HAP-1 (cell line): Measurements from ENCODE around the gene USP2.

ENCODE experiments used
- DNase-seq, 2 experiments: peaks; one replicate each; pipeline ENCODE4 v3.0.0-alpha.2; 2016 to 2020; ENCODE audit warnings: low spot score in 2 of 2
- H3K27me3 ChIP-seq: fragments of 250-450 bp; sonication (Bioruptor Pico); 2 replicates; pipeline ENCODE4 v1.5.1; 2020; ENCODE audit warnings: low read depth, mild to moderate bottlenecking, moderate library complexity
- H3K36me3 ChIP-seq: fragments of 250-450 bp; sonication (Bioruptor Pico); replicated peaks from 2 replicates; pipeline ENCODE4 v1.5.1; 2020; ENCODE audit warnings: mild to moderate bottlenecking
- H3K4me1 ChIP-seq: fragments of 250-450 bp; sonication (Bioruptor Pico); 2 replicates; pipeline ENCODE4 v1.5.1; 2020; ENCODE audit warnings: mild to moderate bottlenecking
- H3K4me3 ChIP-seq: fragments of 250-450 bp; sonication (Bioruptor Pico); 2 replicates; pipeline ENCODE4 v1.5.1; 2020; ENCODE audit warnings: mild to moderate bottlenecking, moderate library complexity
- H3K9me3 ChIP-seq: fragments of 250-450 bp; sonication (Bioruptor Pico); 2 replicates; pipeline ENCODE4 v1.5.1; 2020; ENCODE audit warnings: mild to moderate bottlenecking, moderate library complexity
- in situ Hi-C: fragments of 300-500 bp; cut with MboI; formaldehyde crosslinking; loops from 3 replicates; pipeline ENCODE4 v1.14.3; 2020; ENCODE audit warnings: low sequenced_read_pairs, inconsistent platforms, mixed read lengths

Gene USP2

DNA sequence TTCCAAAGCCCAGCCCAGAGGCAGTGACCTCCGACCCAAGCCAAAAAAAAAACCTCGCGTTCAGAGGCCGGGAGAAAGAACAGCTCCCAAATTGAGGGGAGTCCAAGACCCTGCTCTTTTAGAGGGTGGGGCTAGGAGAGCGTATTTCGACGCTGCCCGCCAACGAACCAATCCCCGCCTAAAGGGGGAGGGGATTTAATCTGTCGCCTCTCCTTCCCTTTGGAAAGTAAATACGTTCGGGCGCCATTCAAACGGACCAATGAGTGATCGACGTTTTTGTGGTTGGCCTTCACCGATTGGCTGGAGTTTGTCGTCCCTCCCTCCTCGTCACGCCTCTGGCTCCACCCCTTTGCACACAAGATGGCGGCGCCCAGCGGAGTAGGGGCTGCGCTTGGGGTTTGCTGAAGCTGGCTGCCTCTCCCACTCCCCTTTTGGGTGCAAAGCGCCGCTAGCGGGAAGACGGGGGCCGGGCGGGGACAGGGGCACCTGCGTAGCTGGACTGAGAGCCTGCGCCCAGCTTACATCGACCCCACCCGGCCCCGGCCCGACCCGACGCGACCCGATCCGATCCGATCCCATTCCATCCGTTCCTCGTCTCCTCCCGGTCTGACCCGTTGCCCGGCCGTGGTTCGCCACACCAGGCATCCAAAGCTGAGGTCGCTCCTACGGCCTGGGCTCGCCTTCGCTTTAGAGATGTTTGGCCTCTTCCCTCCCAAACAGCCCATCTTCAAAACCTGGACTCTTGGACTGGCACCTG, 47.1 kb downstream of the USP2 start, which contains the start of gene RNF26:
Gene RNF26 (plus strand): TSS at position 354 of the 757 bp plus-strand sequence. CDS start 596 bp downstream, outside the sequence.
- H3K36me3 ChIP-seq: peaks cover 14% of the 10 kb centered on the region
- peak within 1 kb of the TSS; percentile 83 for H3K4me3 ChIP-seq
- peaks cover 33% of the 10 kb centered on the region for H3K4me1 ChIP-seq
- no peaks in the 10 kb centered on the region for H3K27me3 ChIP-seq
- DNase-seq: peak; percentile 97
- H3K9me3 ChIP-seq: no peaks in the 10 kb centered on the region
- in situ Hi-C loops: no loop called here

DNA sequence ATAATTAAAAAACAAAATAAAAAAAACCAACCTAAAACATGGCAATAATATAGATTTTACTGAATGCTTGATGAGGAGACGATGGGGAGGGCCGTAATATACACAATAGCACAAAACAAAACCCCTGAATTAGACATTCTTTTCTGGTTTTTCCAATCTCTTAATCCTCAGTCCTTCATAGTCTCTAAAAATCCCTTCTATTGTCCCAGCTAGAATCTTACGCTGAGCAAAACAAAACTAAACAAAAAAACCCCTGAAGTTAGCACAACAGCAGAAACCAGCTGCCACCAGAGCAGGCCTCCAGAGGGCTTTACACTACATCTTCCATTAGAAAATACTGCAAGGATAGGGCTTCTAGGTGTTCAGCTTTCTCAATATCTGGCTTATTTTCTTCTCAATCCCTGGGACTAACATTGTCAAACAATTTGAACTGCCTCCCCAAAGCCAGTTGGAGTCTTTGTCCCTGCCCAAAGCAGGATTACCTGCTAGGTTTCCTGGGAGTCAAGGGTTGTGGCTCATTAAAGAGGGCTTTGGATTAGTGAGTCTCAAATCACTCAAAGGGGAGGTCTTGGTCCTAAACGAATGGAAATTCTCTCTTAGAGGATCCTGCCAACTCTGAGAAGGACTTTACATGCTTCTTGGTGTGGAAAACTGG, 49.3 kb downstream of the USP2 start:
- Histone ChIP-seq H3K4me1 (peaks cover 23% of the 10 kb centered on the region), H3K27me3 (no peaks in the 10 kb centered on the region), H3K36me3 (peaks cover 11% of the 10 kb centered on the region), H3K9me3 (no peaks in the 10 kb centered on the region), H3K4me3 (no peak overlapping the region)
- peak; percentile 67 to 91 for DNase-seq
- in situ Hi-C loops: no loop called here

DNA sequence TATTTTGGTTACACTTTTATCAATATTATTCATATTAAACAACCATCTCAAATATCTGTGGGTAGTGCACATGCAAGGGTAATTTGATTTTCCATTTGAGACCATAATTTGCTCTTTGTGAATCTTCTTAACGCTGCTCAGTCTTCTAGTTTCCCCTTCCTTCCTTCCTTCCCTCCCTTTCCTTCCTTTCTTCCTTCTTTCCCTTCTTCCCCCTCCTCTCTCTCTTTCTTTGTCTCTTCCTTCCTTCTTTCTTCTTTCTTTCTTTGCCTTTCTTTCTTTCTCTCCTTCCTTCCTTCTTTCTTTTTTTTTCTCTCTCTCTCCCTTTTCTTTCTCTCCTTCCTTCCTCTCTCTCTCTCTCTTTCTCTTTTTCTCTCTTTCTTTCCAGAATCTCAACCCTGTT, 51.3 kb downstream of the USP2 start:
- Histone ChIP-seq H3K9me3 (no peaks in the 10 kb centered on the region), H3K36me3 (no peaks in the 10 kb centered on the region), H3K4me1 (peaks cover 23% of the 10 kb centered on the region), H3K27me3 (no peaks in the 10 kb centered on the region), H3K4me3 (no peak overlapping the region)
- in situ Hi-C loops: no loop called here
- no peak for DNase-seq

DNA sequence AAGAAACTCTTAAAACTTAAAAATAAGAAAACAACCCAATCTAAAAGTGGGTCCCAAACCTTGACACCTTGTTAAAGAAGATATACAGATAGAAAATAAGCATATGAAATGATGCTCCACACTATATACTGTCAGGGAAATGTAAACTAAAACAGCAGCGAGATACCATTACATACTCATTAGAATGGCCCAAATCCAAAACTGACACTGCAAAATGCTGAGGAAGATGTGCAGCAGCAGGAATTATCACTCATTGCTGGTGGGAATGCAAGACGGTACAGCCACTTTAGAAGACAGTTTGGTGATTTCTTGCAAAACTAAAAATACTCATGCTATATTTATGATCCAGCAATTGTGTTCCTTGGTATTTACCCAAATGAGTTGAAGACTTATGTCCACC, 52.2 kb downstream of the USP2 start:
- no peak for DNase-seq
- H3K36me3 ChIP-seq: no peaks in the 10 kb centered on the region
- no peaks in the 10 kb centered on the region for H3K9me3 ChIP-seq
- H3K27me3 ChIP-seq: no peaks in the 10 kb centered on the region
- in situ Hi-C loops: loop anchor here (10.0 kb wide), 1 partner anchor 55 kb away; the partner anchor contains the start of gene USP2
- no peak overlapping the region for H3K4me3 ChIP-seq
- peaks cover 23% of the 10 kb centered on the region for H3K4me1 ChIP-seq

DNA sequence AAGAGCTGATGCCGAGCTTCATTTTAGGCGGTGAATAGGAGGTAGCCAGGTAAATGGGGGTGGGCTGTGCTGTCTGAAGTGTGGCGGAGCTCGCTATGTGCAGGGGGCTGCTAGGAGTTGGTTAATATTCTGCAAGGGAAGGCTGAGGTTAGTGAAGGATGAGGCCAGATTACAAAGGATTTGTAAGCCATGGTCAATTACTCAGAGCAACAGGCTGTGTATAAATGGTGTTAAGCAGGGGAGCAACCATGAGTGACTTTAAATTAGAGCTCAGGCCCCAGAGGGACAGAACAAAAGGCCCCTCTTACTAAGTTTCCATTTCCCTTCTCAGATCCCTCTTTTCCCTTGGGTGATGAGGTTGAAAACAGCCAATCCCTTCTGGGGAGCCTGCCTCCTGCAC, 57.3 kb downstream of the USP2 start:
- in situ Hi-C loops: loop anchor here (10.0 kb wide), 1 partner anchor 61 kb away; the partner anchor contains the start of gene USP2
- Histone ChIP-seq H3K27me3 (no peaks in the 10 kb centered on the region), H3K9me3 (no peaks in the 10 kb centered on the region), H3K4me3 (no peak overlapping the region), H3K4me1 (peaks cover 24% of the 10 kb centered on the region), H3K36me3 (no peaks in the 10 kb centered on the region)
- DNase-seq: no peak

DNA sequence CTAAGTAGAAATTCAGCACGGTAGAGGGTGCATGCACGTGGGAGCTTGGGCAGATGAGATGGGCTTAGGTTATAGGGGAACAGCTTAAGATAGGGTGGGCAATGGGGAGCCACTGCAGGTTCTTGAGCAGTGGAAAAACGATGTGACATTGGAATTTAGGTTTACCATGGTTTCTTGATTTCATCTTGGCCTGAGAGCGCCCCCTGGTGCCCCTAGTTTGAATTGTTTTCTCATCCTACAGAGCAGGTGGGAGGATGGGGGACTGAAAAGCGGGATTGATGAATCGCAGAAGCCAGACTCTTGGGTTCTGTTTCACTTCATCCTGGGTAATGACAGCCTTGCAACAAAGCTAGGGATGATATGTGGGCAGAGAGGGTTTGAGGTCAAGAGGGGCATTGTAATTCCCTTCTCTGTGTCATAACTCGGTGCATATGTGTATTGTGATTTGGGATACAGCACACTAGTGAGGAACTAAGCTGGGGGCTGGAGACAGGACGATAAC, 57.9 kb downstream of the USP2 start:
- H3K9me3 ChIP-seq: no peaks in the 10 kb centered on the region
- H3K4me3 ChIP-seq: no peak overlapping the region
- no peaks in the 10 kb centered on the region for H3K36me3 ChIP-seq
- peak; percentile 56 to 93 for DNase-seq
- no peaks in the 10 kb centered on the region for H3K27me3 ChIP-seq
- H3K4me1 ChIP-seq: peaks cover 30% of the 10 kb centered on the region
- in situ Hi-C loops: loop anchor here (10.0 kb wide), 1 partner anchor 61 kb away; the partner anchor contains the start of gene USP2

DNA sequence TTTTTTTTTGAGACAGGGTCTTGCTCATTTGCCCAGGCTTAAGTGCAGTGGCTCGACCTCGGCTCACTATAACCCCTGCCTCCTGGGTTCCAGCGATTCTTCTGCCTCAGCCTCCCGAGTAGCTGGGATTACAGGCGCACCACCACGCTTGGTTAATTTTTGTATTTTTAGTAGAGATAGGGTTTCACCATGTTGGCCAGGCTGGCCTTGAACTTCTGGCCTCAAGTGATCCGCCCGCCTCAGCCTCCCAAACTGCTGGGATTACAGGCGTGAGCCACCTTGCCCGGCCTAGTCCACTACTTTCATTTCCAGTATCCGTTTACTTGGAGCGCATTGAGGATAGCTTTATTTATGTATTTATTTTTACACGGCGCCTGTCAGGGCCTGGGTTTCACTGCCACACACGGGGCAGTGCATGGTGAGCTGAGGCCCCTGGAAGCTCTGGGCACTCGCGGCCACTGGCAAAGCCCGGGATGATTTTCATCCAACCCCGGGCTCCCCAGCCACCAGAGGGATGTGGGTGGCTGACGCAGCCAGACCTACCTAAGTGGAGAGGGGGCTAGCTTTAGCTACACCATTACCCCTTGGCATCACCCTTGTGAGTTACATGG, 58.5 kb downstream of the USP2 start:
- Histone ChIP-seq H3K9me3 (no peaks in the 10 kb centered on the region), H3K4me3 (no peak overlapping the region), H3K27me3 (no peaks in the 10 kb centered on the region), H3K4me1 (peaks cover 32% of the 10 kb centered on the region), H3K36me3 (no peaks in the 10 kb centered on the region)
- DNase-seq: no peak
- in situ Hi-C loops: loop anchor here (10.0 kb wide), 1 partner anchor 62 kb away; the partner anchor contains the start of gene USP2

DNA sequence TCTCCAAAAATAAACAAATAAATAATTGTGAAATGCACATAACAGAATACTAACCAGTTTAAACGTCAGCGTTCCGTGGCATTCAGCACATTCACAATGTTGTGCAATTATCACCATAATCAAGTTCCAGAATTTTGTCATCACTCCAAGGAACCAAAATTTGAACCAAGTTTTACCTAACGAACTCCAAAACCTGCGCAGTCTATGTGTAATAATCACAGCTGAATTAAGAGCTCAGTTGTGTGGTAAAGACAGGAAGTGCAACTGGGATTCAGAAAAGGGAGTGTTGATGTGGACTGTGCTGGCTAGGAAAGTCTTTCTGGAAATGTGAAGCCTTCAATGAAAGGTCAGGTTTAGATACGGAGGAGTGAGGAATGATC, 59.1 kb downstream of the USP2 start:
- DNase-seq: no peak
- no peak overlapping the region for H3K4me3 ChIP-seq

DNA sequence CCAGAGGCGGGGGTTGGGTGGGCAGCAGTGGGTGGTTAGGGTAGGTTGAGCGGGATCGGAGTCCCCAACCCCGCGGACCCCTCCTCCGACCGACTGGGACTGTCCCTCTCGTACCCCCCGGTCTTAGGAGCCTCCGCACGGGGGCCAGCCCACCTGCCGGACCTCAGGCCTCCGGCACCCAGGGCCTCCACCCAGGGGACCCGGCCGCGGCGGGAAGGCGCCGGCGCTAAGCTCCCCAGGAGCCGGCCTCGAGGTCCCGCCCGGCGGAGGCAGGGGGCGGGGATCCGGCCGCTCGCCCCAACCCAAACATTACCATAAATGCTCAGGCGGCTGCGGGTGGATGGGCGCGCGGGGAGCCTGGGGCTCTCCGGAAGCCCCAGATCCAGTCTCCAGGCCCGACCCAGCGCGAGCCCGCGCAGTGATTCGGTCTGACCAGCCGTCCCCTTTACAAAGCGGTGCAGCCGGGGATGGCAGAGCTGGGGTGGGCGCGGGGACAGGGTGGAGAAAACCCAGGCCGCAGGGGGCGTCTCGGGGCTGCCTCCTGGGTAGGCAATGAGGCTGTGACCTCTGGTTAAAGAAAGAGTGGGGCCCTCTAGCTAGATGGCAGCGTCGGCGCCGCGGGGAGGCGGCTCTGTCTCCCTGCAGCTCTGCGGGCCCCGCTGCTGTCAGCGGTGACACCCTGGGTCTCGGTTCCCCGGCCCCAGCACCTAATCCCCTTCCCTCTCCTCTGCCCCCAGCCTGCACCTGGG, 60.5 kb downstream of the USP2 start:
- Histone ChIP-seq H3K27me3 (no peaks in the 10 kb centered on the region), H3K9me3 (no peaks in the 10 kb centered on the region), H3K36me3 (no peaks in the 10 kb centered on the region; the same call in 1 of the 2 replicates), H3K4me3 (peak overlapping the region; percentile 29), H3K4me1 (peaks cover 37% of the 10 kb centered on the region)
- peak; percentile 54 to 80 for DNase-seq
- in situ Hi-C loops: loop anchor here (10.0 kb wide), 1 partner anchor 64 kb away; the partner anchor contains the start of gene USP2

More for the DNA sequence above, 59.1 kb downstream of the USP2 start:
- H3K4me1 ChIP-seq: peaks cover 34% of the 10 kb centered on the region
- no peaks in the 10 kb centered on the region for H3K9me3 ChIP-seq
- H3K36me3 ChIP-seq: no peaks in the 10 kb centered on the region
- no peaks in the 10 kb centered on the region for H3K27me3 ChIP-seq
- in situ Hi-C loops: loop anchor here (10.0 kb wide), 1 partner anchor 62 kb away; the partner anchor contains the start of gene USP2

DNA sequence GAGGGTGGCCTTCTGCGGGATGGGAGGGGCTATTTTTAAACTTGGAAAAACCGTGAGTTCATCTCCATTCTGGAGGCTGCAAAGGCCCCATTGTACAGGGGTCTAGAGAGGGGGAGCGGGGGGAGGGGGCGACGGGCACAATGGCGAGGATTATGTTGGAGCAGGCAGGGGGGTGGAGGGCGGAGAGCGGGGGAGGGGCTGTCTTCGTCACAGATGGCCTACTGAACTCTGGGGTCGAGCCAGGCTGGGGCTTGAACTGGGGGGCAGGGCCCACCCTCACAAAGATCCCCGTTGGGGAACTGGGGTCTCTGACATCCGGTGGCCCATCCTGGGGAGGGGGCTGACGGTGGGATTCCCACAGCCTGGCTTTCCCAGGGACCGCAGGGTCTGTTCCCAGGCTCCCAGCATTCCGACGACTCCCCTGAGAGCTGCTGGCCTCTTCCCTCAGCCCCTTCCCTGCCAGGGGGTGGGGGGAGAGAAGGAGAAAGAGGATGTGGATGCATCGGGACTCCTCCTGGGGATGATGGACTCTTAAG, 61.2 kb downstream of the USP2 start:
- peaks cover 41% of the 10 kb centered on the region for H3K4me1 ChIP-seq
- DNase-seq: peak; percentile 23 to 77
- H3K4me3 ChIP-seq: peak overlapping the region; percentile 29
- in situ Hi-C loops: loop anchor here (10.0 kb wide), 1 partner anchor 64 kb away; the partner anchor contains the start of gene USP2
- H3K9me3 ChIP-seq: no peaks in the 10 kb centered on the region
- H3K36me3 ChIP-seq: no peaks in the 10 kb centered on the region; the same call in 1 of the 2 replicates
- H3K27me3 ChIP-seq: no peaks in the 10 kb centered on the region

DNA sequence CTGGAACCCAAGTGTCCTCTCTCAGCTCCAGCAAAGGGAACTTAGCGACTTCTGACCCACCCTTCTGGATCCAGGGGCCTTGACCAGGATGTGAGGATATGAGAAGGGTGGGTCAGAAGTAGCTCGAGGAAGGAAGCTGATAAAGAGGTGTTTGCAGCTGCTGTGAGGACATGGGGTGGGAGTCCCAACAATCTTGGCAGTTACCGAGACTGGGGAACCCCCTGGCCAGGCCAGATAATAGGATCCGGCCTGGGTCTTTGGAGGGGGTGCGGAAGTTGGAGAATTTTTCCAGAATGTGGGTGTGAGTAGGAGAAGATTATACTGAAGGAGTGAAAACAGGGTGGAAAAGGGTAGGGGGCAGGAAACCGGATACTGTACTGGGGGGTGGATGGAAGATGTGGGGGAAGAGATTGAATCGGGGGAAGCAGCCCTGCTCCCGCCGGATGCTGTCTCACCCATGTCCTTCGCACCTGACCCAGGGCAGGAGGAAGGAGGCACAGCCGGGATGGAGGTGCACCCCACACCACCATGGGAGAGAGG, 61.7 kb downstream of the USP2 start:
- no peak for DNase-seq
- in situ Hi-C loops: loop anchor here (10.0 kb wide), 1 partner anchor 65 kb away; the partner anchor contains the start of gene USP2
- Histone ChIP-seq H3K36me3 (no peaks in the 10 kb centered on the region; the same call in none of the 2 replicates), H3K4me3 (no peak overlapping the region), H3K9me3 (no peaks in the 10 kb centered on the region), H3K27me3 (no peaks in the 10 kb centered on the region), H3K4me1 (peaks cover 41% of the 10 kb centered on the region)

DNA sequence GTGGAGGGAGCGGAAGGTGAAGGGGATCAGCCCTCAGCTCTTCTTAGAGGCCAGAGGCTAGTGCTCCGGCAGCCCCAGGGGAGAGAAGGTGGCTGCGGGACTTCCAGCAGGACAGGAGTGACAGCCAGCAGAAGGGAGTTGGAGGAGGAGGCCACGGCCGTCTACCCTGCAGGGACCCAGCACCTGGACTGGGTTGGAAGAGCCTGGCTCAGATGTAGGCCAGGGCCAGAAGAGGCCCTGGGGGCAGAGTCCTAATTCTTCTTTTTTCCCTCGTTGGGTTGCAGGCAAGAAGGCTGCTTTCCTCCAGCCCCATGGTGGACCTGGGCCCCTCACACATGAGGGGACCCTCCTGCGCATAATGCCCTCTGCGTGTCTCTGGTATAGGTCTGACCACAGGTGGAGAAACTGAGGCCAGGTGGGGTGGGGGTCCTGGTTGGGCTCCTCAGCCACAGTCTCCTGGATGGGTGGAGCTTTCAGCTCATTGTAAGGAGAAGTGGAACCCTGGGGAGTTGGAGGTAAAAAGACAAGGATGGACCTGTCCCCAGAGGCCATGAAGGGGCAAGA, 62.3 kb downstream of the USP2 start:
- no peaks in the 10 kb centered on the region for H3K9me3 ChIP-seq
- in situ Hi-C loops: no loop called here
- peaks cover 5% of the 10 kb centered on the region for H3K36me3 ChIP-seq
- no peak overlapping the region for H3K4me3 ChIP-seq
- no peaks in the 10 kb centered on the region for H3K27me3 ChIP-seq
- no peak for DNase-seq
- H3K4me1 ChIP-seq: peaks cover 41% of the 10 kb centered on the region
